GM12878 (cell line): ENCODE data around the gene N4BP2. TPM values are rescaled to one million over a fixed set of nuclear protein-coding genes. Genes with fewer than 3 reads are reported as not detected.

ENCODE experiments used
- ASH2L ChIP-seq: fragments of 300-600, 200-600 bp; sonication (generic); IDR thresholded peaks from 2 replicates; pipeline ENCODE4 v1.6.1; 2017; ENCODE audit warnings: low read depth, mild to moderate bottlenecking, borderline replicate concordance
- BCL3 ChIP-seq: IDR thresholded peaks from 2 replicates; pipeline ENCODE4 v1.6.1; 2011; ENCODE audit warnings: borderline replicate concordance, low read depth, mild to moderate bottlenecking, moderate library complexity, low read length; ENCODE audit not compliant: insufficient read depth, poor library complexity, severe bottlenecking
- CEBPZ ChIP-seq: fragments of 150-350 bp; IDR thresholded peaks from 2 replicates; pipeline ENCODE4 v1.6.1; 2016; ENCODE audit warnings: low read depth, low read length
- ELK1 ChIP-seq: IDR thresholded peaks from 2 replicates; pipeline ENCODE4 v1.6.1; 2012; ENCODE audit warnings: low read depth, low read length, improper control_type of control experiment
- HDAC6 ChIP-seq: fragments of 200-600 bp; sonication (generic); IDR thresholded peaks from one replicate; pipeline ENCODE4 v1.8.0; 2017; ENCODE audit warnings: antibody characterized with exemption; ENCODE audit not compliant: unreplicated experiment
- IRF3 ChIP-seq: fragments of 450-650 bp; IDR thresholded peaks from 2 replicates; pipeline ENCODE4 v1.6.1; 2014; ENCODE audit warnings: mild to moderate bottlenecking
- LARP7 ChIP-seq: fragments of 450-650 bp; IDR thresholded peaks from 2 replicates; pipeline ENCODE4 v1.6.1; 2017; ENCODE audit warnings: mild to moderate bottlenecking
- MEF2B ChIP-seq: fragments of 450-650 bp; IDR thresholded peaks from 2 replicates; pipeline ENCODE4 v1.6.1; 2018; ENCODE audit warnings: mild to moderate bottlenecking, moderate library complexity; ENCODE audit not compliant: partially characterized antibody, poor library complexity, severe bottlenecking
- MYC ChIP-seq: IDR thresholded peaks from 2 replicates; pipeline ENCODE4 v1.6.1; 2011; ENCODE audit warnings: mild to moderate bottlenecking, low read length, moderate library complexity, inconsistent platforms; ENCODE audit not compliant: insufficient read depth, insufficient replicate concordance, insufficient read length, severe bottlenecking
- NFYA ChIP-seq: IDR thresholded peaks from 2 replicates; pipeline ENCODE4 v1.6.1; 2011; ENCODE audit warnings: low read depth, mild to moderate bottlenecking, low read length, improper control_type of control experiment, borderline replicate concordance
- NR2C1 ChIP-seq: fragments of 450-650 bp; IDR thresholded peaks from 2 replicates; pipeline ENCODE4 v1.6.1; 2017; ENCODE audit warnings: antibody characterized with exemption, mild to moderate bottlenecking, moderate library complexity
- RAD51 ChIP-seq: fragments of 450-650 bp; IDR thresholded peaks from 2 replicates; pipeline ENCODE4 v1.6.1; 2016; ENCODE audit warnings: moderate library complexity, mild to moderate bottlenecking, inconsistent platforms
- RELA ChIP-seq: fragments of 450-650 bp; IDR thresholded peaks from 2 replicates; pipeline ENCODE4 v1.8.0; 2014; ENCODE audit warnings: borderline replicate concordance; ENCODE audit not compliant: partially characterized antibody
- RFX5 ChIP-seq: IDR thresholded peaks from 2 replicates; pipeline ENCODE4 v1.6.1; 2011; ENCODE audit warnings: low read depth, low read length, improper control_type of control experiment
- SIN3A ChIP-seq: IDR thresholded peaks from 2 replicates; pipeline ENCODE4 v1.6.1; 2012; ENCODE audit warnings: low read depth, low read length, improper control_type of control experiment
- SMARCA5 ChIP-seq: fragments of 450-650 bp; IDR thresholded peaks from 2 replicates; pipeline ENCODE4 v1.6.1; 2017; ENCODE audit warnings: mild to moderate bottlenecking
- SP1 ChIP-seq: IDR thresholded peaks from one replicate; pipeline ENCODE4 v1.6.1; 2011; ENCODE audit warnings: low read depth, low read length
- TCF3 ChIP-seq: IDR thresholded peaks from 2 replicates; pipeline ENCODE4 v1.6.1; 2012; ENCODE audit warnings: low read depth, mild to moderate bottlenecking, low read length, borderline replicate concordance; ENCODE audit not compliant: insufficient read depth
- YY1 ChIP-seq: IDR thresholded peaks from 2 replicates; pipeline ENCODE4 v1.6.1; 2011; ENCODE audit warnings: low read depth, mild to moderate bottlenecking, low read length
- polyA plus RNA-seq, 11 experiments: library from polyadenylated mRNA; depleted of rRNA in 4 of 11; unstranded in 6 of 11; stranded (reverse) in 5 of 11; fragments of >200 nt; fragmentation: Nextera tagmentation in 4 of 11; fragmentation: Illumina TruSeq in 1 of 11; extraction: Ambion mirVana in 4 of 11; extraction: Trizol in 1 of 11; gene quantifications; 1 replicate in 1 of 11; 2 replicates in 10 of 11; pipeline versions ENCODE4 v1.2.1 to v1.2.3, GENCODE V29; 2011 to 2016; ENCODE audit warnings: inconsistent platforms in 2 of 11, missing spikeins in 2 of 11, low read depth in 1 of 11
- total RNA-seq, 4 experiments: library from RNA; depleted of rRNA in 3 of 4; stranded (reverse); fragments of >200 nt in 3 of 4; fragmentation: Illumina TruSeq in 1 of 4; extraction: Trizol in 1 of 4; gene quantifications; 2 replicates each; pipeline versions ENCODE4 v1.2.1 to v1.2.3, GENCODE V29; 2013 to 2021

The N4BP2 gene
- total and polyA plus RNA-seq, 10 of the 15 experiments (the other 5 are each of a cell fraction or from before 2014, with no cell fraction given), result 2.3 to 18.7 (median 10.0) TPM

- TF ChIP-seq IRF3 (0 out of 2 replicates have a peak, but pooled peaks have one; percentile 49), TCF3 (no peak), RELA (no peak), LARP7 (no peak), ELK1 (no peak), BCL3 (no peak), SP1 (peak; percentile 86), SIN3A (no peak), ASH2L (no peak), RAD51 (no peak), NFYA (peak; percentile 34; the same call in 1 of the 2 replicates), YY1 (peak; percentile 45; the same call in 1 of the 2 replicates), RFX5 (peak; percentile 96), MYC (no peak), CEBPZ (no peak), SMARCA5 (no peak), MEF2B (no peak), NR2C1 (no peak), HDAC6 (no peak)
Observed at GRCh38 chr4:40057586-40058091, 989 bp downstream of the N4BP2 start (continued).
